HCT116 (cell line): Measurements from ENCODE around the gene STPG1. TPM values are rescaled to one million over a fixed set of nuclear protein-coding genes. Genes with fewer than 3 reads are reported as not detected.

ENCODE experiments used
- ATAC-seq: fragments of 200-7000 bp; cut with Tn5 transposase; 2 replicates; pipeline ENCODE4 v1.9.1; 2020; ENCODE audit warnings: mild to moderate bottlenecking, moderate library complexity
- BruUV-seq: library from RNA; stranded (reverse); fragments of 400-500 nt; replicated peaks from 2 replicates; lab custom pipeline; 2021; lab: Mats Ljungman, UMichigan
- CTCF ChIA-PET: fragments of 300-600 bp; sonication (Branson Sonifier 250); formaldehyde crosslinking; loops from one replicate; lab custom pipeline; 2021; ENCODE audit warnings: antibody characterized with exemption; lab: Charles Lee
- POLR2A ChIA-PET: fragments of 300-600, 350-600 bp; sonication (Branson Sonifier 250); formaldehyde crosslinking; loops from one replicate; lab custom pipeline; 2021; ENCODE audit warnings: antibody characterized with exemption; lab: Charles Lee
- RAD21 ChIA-PET, 2 experiments: fragments of 300-600 bp; sonication (Branson Sonifier 250); formaldehyde crosslinking; loops; one replicate each; lab custom pipeline; 2023; ENCODE audit warnings: low total read pairs in 2 of 2; ENCODE audit not compliant: uncharacterized antibody in 2 of 2, unreplicated experiment in 2 of 2, low non-redundant PET in 1 of 2; lab: Charles Lee
- DNase-seq: peaks from one replicate; pipeline ENCODE4 v3.0.0-alpha.2; 2010; ENCODE audit warnings: low read depth, low spot score
- H2AFZ ChIP-seq: fragments of 200-600 bp; shearing (Covaris generic), sonication (generic); 2 replicates; pipeline ENCODE4 v1.6.1; 2017; ENCODE audit warnings: low read depth, mixed run types, mixed read lengths, antibody characterized with exemption, low read length; ENCODE audit not compliant: poor library complexity, severe bottlenecking
- H3K27ac ChIP-seq: 2 replicates; pipeline ENCODE4 v1.5.1; 2012; ENCODE audit warnings: low read depth, low read length
- H3K27me3 ChIP-seq: fragments of 200-600 bp; sonication (generic); 2 replicates; pipeline ENCODE4 v1.6.1; 2016; ENCODE audit warnings: mixed run types, low read length, mixed read lengths; ENCODE audit not compliant: insufficient read depth
- H3K36me3 ChIP-seq, 2 experiments: fragments of 200-500 bp in 1 of 2; fragments of 200-600 bp in 1 of 2; sonication (Bioruptor generic) in 1 of 2; sonication (generic) in 1 of 2; 2 replicates each; pipeline versions ENCODE4 v1.5.1 to v1.6.1; 2014 to 2016; ENCODE audit warnings: low read length in 2 of 2, inconsistent platforms in 1 of 2, mixed read lengths in 1 of 2, mixed run types in 1 of 2; ENCODE audit not compliant: insufficient read depth in 2 of 2, control insufficient read depth in 1 of 2
- H3K4me1 ChIP-seq, 2 experiments: fragments of 200-600 bp in 1 of 2; sonication (generic) in 1 of 2; 2 replicates each; pipeline versions ENCODE4 v1.5.1 to v1.6.1; 2012 to 2017; ENCODE audit warnings: low read length in 2 of 2, inconsistent platforms in 1 of 2, mild to moderate bottlenecking in 1 of 2, mixed read lengths in 1 of 2, mixed run types in 1 of 2, moderate library complexity in 1 of 2; ENCODE audit not compliant: insufficient read depth in 2 of 2, control insufficient read depth in 1 of 2
- H3K4me2 ChIP-seq: fragments of 200-600 bp; sonication (generic); 2 replicates; pipeline ENCODE4 v1.6.1; 2017; ENCODE audit warnings: mixed run types, low read length, mixed read lengths
- H3K4me3 ChIP-seq, 2 experiments: fragments of 200-600 bp in 1 of 2; sonication (generic) in 1 of 2; replicated peaks in 1 of 2; 2 replicates each; pipeline ENCODE4 v1.5.1; 2011 to 2016; ENCODE audit warnings: low read length in 2 of 2, control low read depth in 1 of 2, low read depth in 1 of 2, mild to moderate bottlenecking in 1 of 2, mixed read lengths in 1 of 2, mixed run types in 1 of 2
- H3K79me2 ChIP-seq: fragments of 200-600 bp; sonication (generic); 2 replicates; pipeline ENCODE4 v1.6.1; 2017; ENCODE audit warnings: mild to moderate bottlenecking, mixed run types, low read length, moderate library complexity, mixed read lengths; ENCODE audit not compliant: insufficient read depth
- H3K9ac ChIP-seq: fragments of 200-600 bp; sonication (generic); 2 replicates; pipeline ENCODE4 v1.6.1; 2016; ENCODE audit warnings: low read length, mixed read lengths
- H3K9me2 ChIP-seq: fragments of 200-600 bp; sonication (generic), shearing (Covaris generic); 2 replicates; pipeline ENCODE4 v1.6.1; 2017; ENCODE audit warnings: mixed run types, mild to moderate bottlenecking, moderate library complexity; ENCODE audit not compliant: insufficient read depth
- H3K9me3 ChIP-seq, 2 experiments: fragments of 200-500 bp in 1 of 2; fragments of 200-600 bp in 1 of 2; sonication (Bioruptor generic) in 1 of 2; sonication (generic) in 1 of 2; 2 replicates each; pipeline ENCODE4 v1.6.1; 2014 to 2017; ENCODE audit warnings: low read length in 2 of 2, mixed read lengths in 2 of 2, inconsistent platforms in 1 of 2, low read depth in 1 of 2, mild to moderate bottlenecking in 1 of 2, mixed run types in 1 of 2, moderate library complexity in 1 of 2; ENCODE audit not compliant: control insufficient read depth in 1 of 2, insufficient read depth in 1 of 2
- H4K20me1 ChIP-seq: fragments of 200-600 bp; sonication (generic), shearing (Covaris generic); 2 replicates; pipeline ENCODE4 v1.6.1; 2017; ENCODE audit warnings: mixed run types, mild to moderate bottlenecking, moderate library complexity; ENCODE audit not compliant: insufficient read depth
- CBX3 ChIP-seq: IDR thresholded peaks from 2 replicates; pipeline ENCODE4 v1.6.1; 2012; ENCODE audit warnings: low read depth
- CEBPB ChIP-seq: IDR thresholded peaks from 2 replicates; pipeline ENCODE4 v1.6.1; 2012; ENCODE audit warnings: low read depth
- EGR1 ChIP-seq: IDR thresholded peaks from 2 replicates; pipeline ENCODE4 v1.6.1; 2012; ENCODE audit warnings: low read depth
- ELF1 ChIP-seq: IDR thresholded peaks from 2 replicates; pipeline ENCODE4 v1.6.1; 2012; ENCODE audit warnings: low read depth, borderline replicate concordance
- EZH2phosphoT487 ChIP-seq: fragments of 200-600 bp; IDR thresholded peaks from 2 replicates; pipeline ENCODE4 v1.6.1; 2018; ENCODE audit warnings: antibody characterized with exemption, borderline replicate concordance
- FOSL1 ChIP-seq: IDR thresholded peaks from 2 replicates; pipeline ENCODE4 v1.6.1; 2012; ENCODE audit warnings: low read depth
- JUND ChIP-seq: IDR thresholded peaks from 2 replicates; pipeline ENCODE4 v1.6.1; 2012
- POLR2A ChIP-seq: IDR thresholded peaks from 2 replicates; pipeline ENCODE4 v1.7.0; 2011; ENCODE audit warnings: borderline replicate concordance; ENCODE audit not compliant: insufficient read depth, insufficient read length; ENCODE audit errors: extremely low read depth
- POLR2AphosphoS5 ChIP-seq: IDR thresholded peaks from 2 replicates; pipeline ENCODE4 v1.6.1; 2011; ENCODE audit warnings: mild to moderate bottlenecking, low read depth, low read length, moderate library complexity
- RAD21 ChIP-seq: IDR thresholded peaks from 2 replicates; pipeline ENCODE4 v1.6.1; 2012; ENCODE audit warnings: low read depth, mild to moderate bottlenecking
- SIN3A ChIP-seq: IDR thresholded peaks from 2 replicates; pipeline ENCODE4 v1.6.1; 2012; ENCODE audit warnings: low read depth
- SP1 ChIP-seq: IDR thresholded peaks from 2 replicates; pipeline ENCODE4 v1.6.1; 2012; ENCODE audit warnings: low read depth
- TCF7L2 ChIP-seq: IDR thresholded peaks from 2 replicates; pipeline ENCODE4 v1.7.0; 2011; ENCODE audit warnings: borderline replicate concordance, inconsistent platforms; ENCODE audit not compliant: insufficient read depth, insufficient read length; ENCODE audit errors: extremely low read depth
- ZFX ChIP-seq: fragments of 450-650 bp; IDR thresholded peaks from 2 replicates; pipeline ENCODE4 v1.6.1; 2017
- ZNF274 ChIP-seq: fragments of 200-500 bp; sonication (Bioruptor generic); IDR thresholded peaks from 2 replicates; pipeline ENCODE4 v1.6.1; 2014; ENCODE audit warnings: mild to moderate bottlenecking, low read depth, low read length, inconsistent platforms
- intact Hi-C: fragments of 100-400 bp; cut with micrococcal nuclease; formaldehyde crosslinking; loops from 2 replicates; pipeline ENCODE4 v1.10.0; 2022
- total RNA-seq: library from RNA; stranded (reverse); gene quantifications from one replicate; pipeline ENCODE4 v1.2.1, GENCODE V29; 2021; ENCODE audit not compliant: unreplicated experiment
- TF ChIP-seq, protein P1 (sequence below), 3 experiments: fragments of 200-600 bp in 1 of 3; sonication (generic) in 1 of 3; IDR thresholded peaks in 2 of 3; conservative IDR thresholded peaks in 1 of 3; 2 replicates each; pipeline ENCODE4 v1.5.1; 2012 to 2017; ENCODE audit warnings: low read depth in 2 of 3, low read length in 2 of 3, antibody characterized with exemption in 1 of 3, borderline replicate concordance in 1 of 3, control low read depth in 1 of 3, mild to moderate bottlenecking in 1 of 3, mixed read lengths in 1 of 3, mixed run types in 1 of 3, moderate library complexity in 1 of 3; ENCODE audit not compliant: insufficient read depth in 1 of 3
- TF ChIP-seq, protein P2 (sequence below): IDR thresholded peaks from 2 replicates; pipeline ENCODE4 v1.6.1; 2011; ENCODE audit warnings: mild to moderate bottlenecking, low read length, moderate library complexity; ENCODE audit not compliant: insufficient replicate concordance; ENCODE audit errors: extremely low read depth
- TF ChIP-seq, protein P3 (sequence below): IDR thresholded peaks from 2 replicates; pipeline ENCODE4 v1.6.1; 2012
- TF ChIP-seq, protein P4 (sequence below): IDR thresholded peaks from 2 replicates; pipeline ENCODE4 v1.6.1; 2012
- TF ChIP-seq, protein P5 (sequence below): IDR thresholded peaks from 2 replicates; pipeline ENCODE4 v1.6.1; 2012; ENCODE audit warnings: low read depth

The STPG1 gene
- total RNA-seq, 1 experiment from 2014 or later, result 13.4 TPM

DNA sequence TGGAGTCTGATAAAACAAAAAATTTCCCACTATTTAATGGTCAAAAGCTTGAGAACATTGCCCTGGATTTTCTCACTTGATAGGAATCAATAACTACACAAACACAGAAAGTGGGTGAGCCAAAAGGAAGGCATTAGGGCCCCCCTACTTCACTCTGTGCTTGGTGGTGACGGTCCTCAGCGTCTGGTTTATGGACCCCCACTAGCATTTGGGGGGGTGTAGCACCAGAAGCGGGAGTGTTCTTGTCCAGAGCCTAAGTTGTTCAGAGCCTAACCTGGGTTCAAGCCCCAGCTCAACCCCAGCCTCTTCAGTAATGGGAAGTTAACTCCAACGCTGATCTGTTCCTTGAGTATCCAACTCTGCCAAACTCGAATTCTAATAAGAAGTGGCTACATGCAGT, 33.1 kb downstream of the STPG1 start:
- Histone ChIP-seq H3K27ac (no peak overlapping the region), H3K9me3 (no peaks in the 10 kb centered on the region), H3K4me1 (peaks cover 0 to 28% of the 10 kb centered on the region in 2 experiments; a peak in 2 of 4 replicates), H3K27me3 (no peaks in the 10 kb centered on the region), H3K36me3 (peaks cover 0 to 5% of the 10 kb centered on the region in 2 experiments; a peak in 1 of 4 replicates), H4K20me1 (no peaks in the 10 kb centered on the region), H3K4me2 (no peak overlapping the region), H3K9ac (no peak overlapping the region), H2AFZ (no peak overlapping the region), H3K79me2 (no peaks in the 10 kb centered on the region), H3K4me3 (no peak overlapping the region), H3K9me2 (no peaks in the 10 kb centered on the region)
- TF ChIP-seq, protein P1, sequence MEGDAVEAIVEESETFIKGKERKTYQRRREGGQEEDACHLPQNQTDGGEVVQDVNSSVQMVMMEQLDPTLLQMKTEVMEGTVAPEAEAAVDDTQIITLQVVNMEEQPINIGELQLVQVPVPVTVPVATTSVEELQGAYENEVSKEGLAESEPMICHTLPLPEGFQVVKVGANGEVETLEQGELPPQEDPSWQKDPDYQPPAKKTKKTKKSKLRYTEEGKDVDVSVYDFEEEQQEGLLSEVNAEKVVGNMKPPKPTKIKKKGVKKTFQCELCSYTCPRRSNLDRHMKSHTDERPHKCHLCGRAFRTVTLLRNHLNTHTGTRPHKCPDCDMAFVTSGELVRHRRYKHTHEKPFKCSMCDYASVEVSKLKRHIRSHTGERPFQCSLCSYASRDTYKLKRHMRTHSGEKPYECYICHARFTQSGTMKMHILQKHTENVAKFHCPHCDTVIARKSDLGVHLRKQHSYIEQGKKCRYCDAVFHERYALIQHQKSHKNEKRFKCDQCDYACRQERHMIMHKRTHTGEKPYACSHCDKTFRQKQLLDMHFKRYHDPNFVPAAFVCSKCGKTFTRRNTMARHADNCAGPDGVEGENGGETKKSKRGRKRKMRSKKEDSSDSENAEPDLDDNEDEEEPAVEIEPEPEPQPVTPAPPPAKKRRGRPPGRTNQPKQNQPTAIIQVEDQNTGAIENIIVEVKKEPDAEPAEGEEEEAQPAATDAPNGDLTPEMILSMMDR (IDR thresholded peaks at IDR 0.05 in 2 of 3, conservative IDR thresholded peaks at IDR 0.05 in 1 of 3; ENCODE audit: borderline replicate concordance in 1 of 3, insufficient read depth in 1 of 3, low read depth in 2 of 3, low read length in 2 of 3), result no peak
- TF ChIP-seq EZH2phosphoT487 (no peak), EGR1 (no peak), ZFX (no peak), POLR2A (no peak), FOSL1 (no peak), CBX3 (no peak), CEBPB (no peak), SP1 (no peak), RAD21 (no peak), JUND (no peak), TCF7L2 (no peak), ELF1 (no peak), POLR2AphosphoS5 (no peak), ZNF274 (no peak), SIN3A (no peak)
- TF ChIP-seq, protein P2, sequence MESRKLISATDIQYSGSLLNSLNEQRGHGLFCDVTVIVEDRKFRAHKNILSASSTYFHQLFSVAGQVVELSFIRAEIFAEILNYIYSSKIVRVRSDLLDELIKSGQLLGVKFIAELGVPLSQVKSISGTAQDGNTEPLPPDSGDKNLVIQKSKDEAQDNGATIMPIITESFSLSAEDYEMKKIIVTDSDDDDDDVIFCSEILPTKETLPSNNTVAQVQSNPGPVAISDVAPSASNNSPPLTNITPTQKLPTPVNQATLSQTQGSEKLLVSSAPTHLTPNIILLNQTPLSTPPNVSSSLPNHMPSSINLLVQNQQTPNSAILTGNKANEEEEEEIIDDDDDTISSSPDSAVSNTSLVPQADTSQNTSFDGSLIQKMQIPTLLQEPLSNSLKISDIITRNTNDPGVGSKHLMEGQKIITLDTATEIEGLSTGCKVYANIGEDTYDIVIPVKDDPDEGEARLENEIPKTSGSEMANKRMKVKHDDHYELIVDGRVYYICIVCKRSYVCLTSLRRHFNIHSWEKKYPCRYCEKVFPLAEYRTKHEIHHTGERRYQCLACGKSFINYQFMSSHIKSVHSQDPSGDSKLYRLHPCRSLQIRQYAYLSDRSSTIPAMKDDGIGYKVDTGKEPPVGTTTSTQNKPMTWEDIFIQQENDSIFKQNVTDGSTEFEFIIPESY, result no peak
- TF ChIP-seq, protein P3, sequence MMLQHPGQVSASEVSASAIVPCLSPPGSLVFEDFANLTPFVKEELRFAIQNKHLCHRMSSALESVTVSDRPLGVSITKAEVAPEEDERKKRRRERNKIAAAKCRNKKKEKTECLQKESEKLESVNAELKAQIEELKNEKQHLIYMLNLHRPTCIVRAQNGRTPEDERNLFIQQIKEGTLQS, result no peak
- TF ChIP-seq, protein P4, sequence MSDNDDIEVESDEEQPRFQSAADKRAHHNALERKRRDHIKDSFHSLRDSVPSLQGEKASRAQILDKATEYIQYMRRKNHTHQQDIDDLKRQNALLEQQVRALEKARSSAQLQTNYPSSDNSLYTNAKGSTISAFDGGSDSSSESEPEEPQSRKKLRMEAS, result no peak
- TF ChIP-seq, protein P5, sequence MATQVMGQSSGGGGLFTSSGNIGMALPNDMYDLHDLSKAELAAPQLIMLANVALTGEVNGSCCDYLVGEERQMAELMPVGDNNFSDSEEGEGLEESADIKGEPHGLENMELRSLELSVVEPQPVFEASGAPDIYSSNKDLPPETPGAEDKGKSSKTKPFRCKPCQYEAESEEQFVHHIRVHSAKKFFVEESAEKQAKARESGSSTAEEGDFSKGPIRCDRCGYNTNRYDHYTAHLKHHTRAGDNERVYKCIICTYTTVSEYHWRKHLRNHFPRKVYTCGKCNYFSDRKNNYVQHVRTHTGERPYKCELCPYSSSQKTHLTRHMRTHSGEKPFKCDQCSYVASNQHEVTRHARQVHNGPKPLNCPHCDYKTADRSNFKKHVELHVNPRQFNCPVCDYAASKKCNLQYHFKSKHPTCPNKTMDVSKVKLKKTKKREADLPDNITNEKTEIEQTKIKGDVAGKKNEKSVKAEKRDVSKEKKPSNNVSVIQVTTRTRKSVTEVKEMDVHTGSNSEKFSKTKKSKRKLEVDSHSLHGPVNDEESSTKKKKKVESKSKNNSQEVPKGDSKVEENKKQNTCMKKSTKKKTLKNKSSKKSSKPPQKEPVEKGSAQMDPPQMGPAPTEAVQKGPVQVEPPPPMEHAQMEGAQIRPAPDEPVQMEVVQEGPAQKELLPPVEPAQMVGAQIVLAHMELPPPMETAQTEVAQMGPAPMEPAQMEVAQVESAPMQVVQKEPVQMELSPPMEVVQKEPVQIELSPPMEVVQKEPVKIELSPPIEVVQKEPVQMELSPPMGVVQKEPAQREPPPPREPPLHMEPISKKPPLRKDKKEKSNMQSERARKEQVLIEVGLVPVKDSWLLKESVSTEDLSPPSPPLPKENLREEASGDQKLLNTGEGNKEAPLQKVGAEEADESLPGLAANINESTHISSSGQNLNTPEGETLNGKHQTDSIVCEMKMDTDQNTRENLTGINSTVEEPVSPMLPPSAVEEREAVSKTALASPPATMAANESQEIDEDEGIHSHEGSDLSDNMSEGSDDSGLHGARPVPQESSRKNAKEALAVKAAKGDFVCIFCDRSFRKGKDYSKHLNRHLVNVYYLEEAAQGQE, result no peak
- DNase-seq (no peak), ATAC-seq (no peak)
- ChIA-PET CTCF (interaction anchor here (2.7 kb wide), 1 partner anchor 11 kb away, joined by 6 read pairs; no protein-coding TSS in a partner anchor), POLR2A (no interaction called here), RAD21 (no interaction called here)
- no TSS peak for BruUV-seq
- intact Hi-C loops, result no loop called here
